ENCODE measurements around the gene TNIP2. TPM values are rescaled to one million over a fixed set of nuclear protein-coding genes. Genes with fewer than 3 reads are reported as not detected.
A peak's percentile ranks its signal among the peaks of the same experiment; 100 is the strongest.

The TNIP2 gene
- total RNA-seq, 4 donors from 2014 or later = 91.8 to 203 (median 129) TPM

GRCh38 chr4:2797545-2798305, 41.6 kb upstream of the TNIP2 start:
- Histone ChIP-seq H3K36me3 (no peaks in the 10 kb centered on the region), H3K27ac (peak overlapping the region; percentile 78 to 84 (median 83)), H3K4me3 (no peak overlapping the region), H3K27me3 (no peaks in the 10 kb centered on the region), H3K9me3 (no peaks in the 10 kb centered on the region), H3K4me1 (peaks cover 62 to 89% (median 78%) of the 10 kb centered on the region in 4 donors)
- WGBS, 2 donors (ENCODE audit: low coverage in 1 of 2) = 88% methylated on average over 21 of the region's 23 CpGs; no CpG with 5 or more reads in 1 of the 2 donors
- intact Hi-C loops (cut with DNase I; ENCODE audit: low total_unique reads) (no loop called here), in situ Hi-C loops (cut with MboI; ENCODE audit: low pct_ligation_motif_present in 1 of 4, low pct_unique_long_range_greater_than_20kb in 1 of 4, low sequenced_read_pairs in 3 of 4) (no loop called here)
- no peak for DNase-seq
- TF ChIP-seq POLR2A (IDR thresholded peaks at IDR 0.05) (no peak), EP300 (IDR thresholded peaks at IDR 0.05; ENCODE audit: low read depth) (no peak), POLR2AphosphoS5 (IDR thresholded peaks at IDR 0.05) (no peak), CTCF (IDR thresholded peaks at IDR 0.05) (no peak)

- Histone ChIP-seq H3K4me1 (peaks cover 62 to 92% (median 80%) of the 10 kb centered on the region in 4 donors), H3K27ac (peak overlapping the region; percentile 78 to 84 (median 83)), H3K4me3 (no peak overlapping the region), H3K9me3 (no peaks in the 10 kb centered on the region), H3K27me3 (no peaks in the 10 kb centered on the region), H3K36me3 (no peaks in the 10 kb centered on the region)
- TF ChIP-seq CTCF (IDR thresholded peaks at IDR 0.05) (no peak), POLR2AphosphoS5 (IDR thresholded peaks at IDR 0.05) (no peak), EP300 (IDR thresholded peaks at IDR 0.05; ENCODE audit: low read depth) (no peak), POLR2A (IDR thresholded peaks at IDR 0.05) (no peak)
- peak; percentile 7 for DNase-seq
- 78% methylated on average over 11 of the region's 13 CpGs; no CpG with 5 or more reads in 1 of the 2 donors for WGBS, 2 donors (ENCODE audit: low coverage in 1 of 2)
- in situ Hi-C loops (cut with MboI; ENCODE audit: low pct_ligation_motif_present in 1 of 4, low pct_unique_long_range_greater_than_20kb in 1 of 4, low sequenced_read_pairs in 3 of 4) = no loop called here
- intact Hi-C loops (cut with DNase I; ENCODE audit: low total_unique reads) = no loop called here
These were observed 40.9 kb upstream of the TNIP2 start for GRCh38 chr4:2796849-2797544.

- H3K4me3 ChIP-seq = no peak overlapping the region
- peaks cover 54 to 88% (median 75%) of the 10 kb centered on the region in 4 donors for H3K4me1 ChIP-seq
- peak in 1 of 5 experiments; percentile 21 for TF ChIP-seq CTCF (IDR thresholded peaks at IDR 0.05)
- TF ChIP-seq POLR2AphosphoS5 (IDR thresholded peaks at IDR 0.05) = peak in 2 of 3 donors; percentile 76 to 79
- peak; percentile 68 for TF ChIP-seq POLR2A (IDR thresholded peaks at IDR 0.05)
- no peak for TF ChIP-seq EP300 (IDR thresholded peaks at IDR 0.05; ENCODE audit: low read depth)
- peak overlapping the region; percentile 78 to 84 (median 83) for H3K27ac ChIP-seq
- no peaks in the 10 kb centered on the region for H3K27me3 ChIP-seq
- no peaks in the 10 kb centered on the region for H3K9me3 ChIP-seq
- intact Hi-C loops (cut with DNase I; ENCODE audit: low total_unique reads) = no loop called here
- H3K36me3 ChIP-seq = no peaks in the 10 kb centered on the region
- WGBS, 2 donors (ENCODE audit: low coverage in 1 of 2) = 68 to 100% methylated on average over 1 to 26 of the region's 27 CpGs
- DNase-seq = peak; percentile 84
- in situ Hi-C loops (cut with MboI; ENCODE audit: low pct_ligation_motif_present in 1 of 4, low pct_unique_long_range_greater_than_20kb in 1 of 4, low sequenced_read_pairs in 3 of 4) = no loop called here
These were observed 40.0 kb upstream of the TNIP2 start for GRCh38 chr4:2795893-2796848.

Measured in transverse colon (tissue), 4 donors.